Karpas-422 (cell line): ENCODE measurements around the gene ST6GAL1. TPM values are rescaled to one million over a fixed set of nuclear protein-coding genes. Genes with fewer than 3 reads are reported as not detected.
"Not testable (repeated sequence)": the region's sequence is repeated elsewhere in the genome, so short reads cannot be mapped to it uniquely, and the experiment has no call there.

Experiments used
- DNase-seq: peaks from one replicate; pipeline ENCODE4 v3.0.0-alpha.2; 2015
- H2AFZ ChIP-seq: fragments of 200-600 bp; sonication (generic); 2 replicates; pipeline ENCODE4 v1.6.1; 2014; ENCODE audit warnings: antibody characterized with exemption, low read length, mixed read lengths
- H3K27ac ChIP-seq: fragments of 200-600 bp; sonication (generic); 2 replicates; pipeline ENCODE4 v1.5.1; 2014; ENCODE audit warnings: mild to moderate bottlenecking, low read length, moderate library complexity
- H3K27me3 ChIP-seq: fragments of 200-600 bp; sonication (generic); 2 replicates; pipeline ENCODE4 v1.6.1; 2014; ENCODE audit warnings: low read length, mixed read lengths
- H3K36me3 ChIP-seq: fragments of 200-600 bp; sonication (generic); 2 replicates; pipeline ENCODE4 v1.6.1; 2014; ENCODE audit warnings: low read length, mixed read lengths; ENCODE audit not compliant: insufficient read depth
- H3K4me1 ChIP-seq: fragments of 200-600 bp; sonication (generic); 2 replicates; pipeline ENCODE4 v1.6.1; 2014; ENCODE audit warnings: mild to moderate bottlenecking, low read length, mixed read lengths
- H3K4me2 ChIP-seq: fragments of 200-600 bp; sonication (generic); 2 replicates; pipeline ENCODE4 v1.6.1; 2014; ENCODE audit warnings: low read length, low read depth, mild to moderate bottlenecking; ENCODE audit not compliant: poor library complexity, severe bottlenecking
- H3K4me3 ChIP-seq: fragments of 200-600 bp; sonication (generic); 2 replicates; pipeline ENCODE4 v1.5.1; 2014; ENCODE audit warnings: mild to moderate bottlenecking, antibody characterized with exemption, low read length, mixed read lengths
- H3K79me2 ChIP-seq: fragments of 200-600 bp; sonication (generic); 2 replicates; pipeline ENCODE4 v1.6.1; 2014; ENCODE audit warnings: mild to moderate bottlenecking, low read length, mixed read lengths
- H3K9ac ChIP-seq: fragments of 200-600 bp; sonication (generic); 2 replicates; pipeline ENCODE4 v1.6.0; 2014; ENCODE audit warnings: low read length
- H3K9me2 ChIP-seq: fragments of 200-600 bp; sonication (generic), shearing (Covaris generic); replicated peaks from 2 replicates; pipeline ENCODE4 v1.6.0; 2014; ENCODE audit warnings: mild to moderate bottlenecking, low read length, moderate library complexity; ENCODE audit not compliant: insufficient read depth
- H3K9me3 ChIP-seq: fragments of 300-700, 200-600 bp; sonication (generic); 2 replicates; pipeline ENCODE4 v1.6.1; 2014; ENCODE audit warnings: low read length, mixed read lengths
- H4K20me1 ChIP-seq: fragments of 200-600 bp; sonication (generic); 2 replicates; pipeline ENCODE4 v1.6.1; 2014; ENCODE audit warnings: mild to moderate bottlenecking, antibody characterized with exemption, low read length, low read depth; ENCODE audit not compliant: insufficient read depth
- total RNA-seq: library from RNA; depleted of rRNA; stranded (reverse); fragments of >200 nt; shearing (Covaris generic); gene quantifications from 2 replicates; pipeline ENCODE4 v1.2.3, GENCODE V29; 2014; ENCODE audit warnings: low replicate concordance

Gene ST6GAL1
- total RNA-seq, 1 experiment from 2014 or later = 416 TPM

DNA sequence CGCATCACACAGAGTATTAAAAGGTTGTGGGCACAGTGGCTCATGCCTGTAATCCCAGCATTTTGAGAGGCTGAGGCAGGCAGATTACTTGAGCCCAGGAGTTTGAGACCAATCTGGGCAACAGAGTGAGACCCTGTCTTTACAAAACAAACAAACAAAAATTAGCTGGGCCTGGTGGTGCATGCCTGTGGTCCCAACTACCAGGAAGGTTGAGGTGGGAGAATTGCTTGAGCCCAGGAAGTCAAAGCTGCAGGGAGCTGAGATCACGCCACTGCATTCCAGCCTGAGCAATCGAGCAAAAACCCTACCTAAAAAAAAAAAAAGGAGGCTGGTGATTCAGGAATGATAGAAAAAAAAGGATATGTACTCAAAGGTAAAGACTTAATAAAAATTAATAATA is 28.2 kb upstream of the ST6GAL1 start:
- Histone ChIP-seq H3K27ac (no peak overlapping the region), H3K9me2 (no peaks in the 10 kb centered on the region), H3K79me2 (no peaks in the 10 kb centered on the region), H3K36me3 (no peaks in the 10 kb centered on the region), H3K27me3 (no peaks in the 10 kb centered on the region), H3K4me3 (no peak overlapping the region), H2AFZ (no peak overlapping the region), H4K20me1 (no peaks in the 10 kb centered on the region), H3K4me1 (0 out of 2 replicates have a peak, but pooled peaks cover 2% of the 10 kb centered on the region), H3K9ac (no peak overlapping the region), H3K4me2 (no peak overlapping the region), H3K9me3 (no peaks in the 10 kb centered on the region)
- no peak for DNase-seq

DNA sequence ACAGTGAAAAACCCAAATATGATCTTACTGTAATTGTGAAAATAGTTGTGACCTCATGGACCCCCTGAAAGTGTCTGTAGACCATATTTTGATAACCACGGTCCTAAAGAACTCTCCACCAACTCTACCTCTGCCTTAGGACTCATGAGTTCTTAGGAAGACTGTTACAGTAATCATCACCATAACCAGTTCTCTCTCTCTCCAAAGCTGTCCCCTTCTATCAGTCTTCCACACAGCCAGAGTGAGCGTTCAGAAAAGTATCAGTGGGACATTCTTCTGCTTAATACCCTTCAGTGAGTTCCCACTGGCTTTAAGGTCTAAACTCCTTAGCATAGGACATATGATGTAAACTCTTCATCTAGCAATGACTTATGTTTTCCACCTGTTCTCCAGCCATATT is 27.6 kb upstream of the ST6GAL1 start:
- Histone ChIP-seq H3K4me2 (no peak overlapping the region), H4K20me1 (no peaks in the 10 kb centered on the region), H3K9me2 (no peaks in the 10 kb centered on the region), H2AFZ (no peak overlapping the region), H3K36me3 (no peaks in the 10 kb centered on the region), H3K27ac (no peak overlapping the region), H3K27me3 (no peaks in the 10 kb centered on the region), H3K9me3 (no peaks in the 10 kb centered on the region), H3K4me3 (no peak overlapping the region), H3K79me2 (no peaks in the 10 kb centered on the region), H3K4me1 (0 out of 2 replicates have a peak, but pooled peaks cover 2% of the 10 kb centered on the region), H3K9ac (no peak overlapping the region)
- no peak for DNase-seq

DNA sequence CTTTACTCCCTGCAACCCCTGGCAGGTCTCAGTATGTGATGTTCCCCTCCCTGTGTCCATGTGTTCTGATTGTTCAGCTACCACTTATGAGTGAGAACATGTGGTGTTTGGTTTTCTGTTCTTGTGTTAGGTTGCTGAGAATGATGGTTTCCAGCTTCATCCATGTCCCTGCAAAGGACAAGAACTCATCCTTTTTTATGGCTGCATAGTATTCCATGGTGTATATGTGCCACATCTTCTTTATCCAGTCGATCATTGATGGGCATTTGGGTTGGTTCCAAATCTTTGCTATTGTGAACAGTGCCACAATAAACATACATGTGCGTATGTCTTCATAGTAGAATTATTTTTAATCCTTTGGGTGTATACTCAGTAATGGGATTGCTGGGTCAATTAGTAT is 26.6 kb upstream of the ST6GAL1 start:
- H3K4me2 ChIP-seq, DNase-seq, H4K20me1 ChIP-seq, H3K9me3 ChIP-seq, H3K27me3 ChIP-seq, H3K27ac ChIP-seq, H3K9me2 ChIP-seq, H3K79me2 ChIP-seq, H2AFZ ChIP-seq, H3K36me3 ChIP-seq, H3K9ac ChIP-seq, H3K4me3 ChIP-seq, H3K4me1 ChIP-seq: not testable (repeated sequence)

DNA sequence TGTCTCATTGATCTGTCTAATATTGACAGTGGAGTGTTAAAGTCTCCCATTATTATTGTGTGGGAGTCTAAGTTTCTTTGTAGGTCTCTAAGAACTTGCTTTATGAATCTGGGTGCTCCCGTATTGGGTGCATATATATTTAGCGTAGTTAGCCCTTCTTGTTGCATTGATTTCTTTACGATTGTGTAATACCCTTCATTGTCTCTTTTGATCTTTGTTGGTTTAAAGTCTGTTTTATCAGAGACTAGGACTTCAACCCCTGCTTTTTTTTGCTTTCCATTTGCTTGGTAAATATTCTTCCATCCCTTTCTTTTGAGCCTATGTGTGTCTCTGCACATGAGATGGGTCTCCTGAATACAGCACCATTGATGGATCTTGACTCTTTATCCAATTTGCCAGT is 23.3 kb upstream of the ST6GAL1 start:
- not testable (repeated sequence) for H3K36me3 ChIP-seq, H2AFZ ChIP-seq, H3K9me3 ChIP-seq

DNA sequence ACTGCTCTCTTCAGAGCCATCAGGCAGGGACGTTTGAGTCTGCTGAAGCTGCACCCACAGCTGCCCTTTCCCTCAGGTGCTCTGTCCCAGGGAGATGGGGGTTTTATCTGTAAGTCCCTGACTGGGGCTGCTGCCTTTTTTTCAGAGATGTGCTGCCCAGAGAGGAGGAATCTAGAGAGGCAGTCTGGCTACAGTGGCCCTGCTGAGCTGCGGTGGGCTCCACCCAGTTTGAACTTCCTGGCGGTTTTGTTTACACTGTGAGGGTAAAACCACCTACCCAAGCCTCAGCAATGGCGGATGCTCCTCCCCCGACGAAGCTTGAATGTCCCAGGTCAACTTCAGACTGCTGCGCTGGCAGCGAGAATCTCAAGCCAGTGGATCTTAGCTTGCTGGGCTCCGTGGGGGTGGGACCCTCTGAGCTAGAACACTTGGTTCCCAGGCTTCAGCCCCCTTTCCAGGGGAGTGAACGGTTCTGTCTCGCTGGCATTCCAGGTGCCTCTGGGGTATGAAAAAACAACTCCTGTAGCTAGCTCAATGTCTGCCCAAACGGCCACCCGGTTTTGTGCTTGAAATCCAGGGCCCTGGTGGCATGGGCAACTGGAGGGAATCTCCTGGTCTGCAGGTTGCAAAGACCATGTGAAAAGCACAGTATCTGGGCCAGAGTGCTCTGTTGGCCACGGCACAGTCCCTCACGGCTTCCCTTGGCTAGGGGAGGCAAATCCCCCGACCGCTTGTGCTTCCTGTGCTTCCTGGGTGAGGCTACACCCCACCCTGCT is 21.1 kb upstream of the ST6GAL1 start:
- H3K27ac ChIP-seq = no peak overlapping the region
- no peak overlapping the region for H2AFZ ChIP-seq
- no peaks in the 10 kb centered on the region for H3K9me3 ChIP-seq
- H3K4me3 ChIP-seq = no peak overlapping the region
- H3K9ac ChIP-seq = no peak overlapping the region
- no peaks in the 10 kb centered on the region for H3K79me2 ChIP-seq
- H3K4me2 ChIP-seq = no peak overlapping the region
- H4K20me1 ChIP-seq = no peaks in the 10 kb centered on the region
- no peaks in the 10 kb centered on the region for H3K36me3 ChIP-seq
- no peaks in the 10 kb centered on the region for H3K27me3 ChIP-seq
- no peaks in the 10 kb centered on the region for H3K4me1 ChIP-seq
- DNase-seq = no peak
- H3K9me2 ChIP-seq = no peaks in the 10 kb centered on the region

More for the DNA sequence above, 23.3 kb upstream of the ST6GAL1 start:
- not testable (repeated sequence) for H3K27me3 ChIP-seq, H4K20me1 ChIP-seq, H3K9me2 ChIP-seq, H3K9ac ChIP-seq, H3K27ac ChIP-seq, H3K4me2 ChIP-seq, H3K79me2 ChIP-seq, H3K4me3 ChIP-seq, DNase-seq, H3K4me1 ChIP-seq

DNA sequence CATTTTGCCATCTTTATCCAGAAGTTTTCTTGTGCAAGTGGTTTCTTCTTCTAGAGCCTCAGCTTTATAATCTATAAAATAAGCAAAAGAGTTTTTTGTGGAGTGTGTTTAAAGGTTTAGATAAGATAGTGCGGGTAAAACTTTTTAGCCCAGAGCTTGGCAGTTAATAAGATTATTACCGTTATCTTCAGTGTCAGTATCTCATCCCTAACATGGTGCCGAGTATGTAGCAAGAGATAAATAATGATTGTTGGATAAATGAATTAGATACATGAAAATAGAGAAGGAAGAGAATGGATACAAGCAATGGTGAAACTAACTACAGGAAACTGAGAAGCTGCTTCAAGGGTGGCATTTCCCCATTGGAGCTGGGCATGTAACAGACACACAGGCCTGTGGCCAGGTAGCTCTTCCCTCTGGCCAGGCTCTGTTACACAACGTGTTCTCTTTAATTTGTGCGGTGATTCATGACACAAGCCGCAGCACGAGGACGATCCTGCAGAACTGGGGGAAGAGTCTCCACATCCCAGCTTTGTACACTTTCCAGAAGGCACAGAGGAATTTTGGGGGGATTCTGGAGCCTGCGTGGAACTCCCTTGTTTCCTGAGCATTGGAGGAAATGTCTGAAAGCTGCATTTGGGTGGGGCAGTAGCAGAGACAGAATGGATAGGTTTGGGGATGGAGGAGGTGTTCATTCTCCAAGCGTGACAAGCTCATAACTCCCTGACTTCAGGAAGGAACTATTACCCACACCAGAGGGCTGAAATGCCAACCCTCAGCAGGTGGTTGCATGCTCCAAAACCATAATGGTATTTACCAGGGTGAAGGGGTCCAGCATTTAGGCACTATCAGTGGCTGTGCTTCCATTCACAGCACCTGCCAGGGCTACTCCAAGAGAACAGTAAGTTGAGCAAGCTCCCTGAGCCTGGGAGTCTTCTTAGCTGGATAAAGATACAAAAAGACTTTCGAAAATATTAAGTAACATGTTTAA is 14.2 kb upstream of the ST6GAL1 start:
- Histone ChIP-seq H3K36me3 (no peaks in the 10 kb centered on the region), H3K4me1 (no peaks in the 10 kb centered on the region), H3K9me2 (no peaks in the 10 kb centered on the region), H3K9ac (no peak overlapping the region), H3K4me3 (no peak overlapping the region), H2AFZ (no peak overlapping the region), H3K27me3 (no peaks in the 10 kb centered on the region), H3K79me2 (no peaks in the 10 kb centered on the region), H3K9me3 (no peaks in the 10 kb centered on the region), H3K27ac (no peak overlapping the region), H4K20me1 (no peaks in the 10 kb centered on the region), H3K4me2 (no peak overlapping the region)
- DNase-seq = peak; percentile 37

DNA sequence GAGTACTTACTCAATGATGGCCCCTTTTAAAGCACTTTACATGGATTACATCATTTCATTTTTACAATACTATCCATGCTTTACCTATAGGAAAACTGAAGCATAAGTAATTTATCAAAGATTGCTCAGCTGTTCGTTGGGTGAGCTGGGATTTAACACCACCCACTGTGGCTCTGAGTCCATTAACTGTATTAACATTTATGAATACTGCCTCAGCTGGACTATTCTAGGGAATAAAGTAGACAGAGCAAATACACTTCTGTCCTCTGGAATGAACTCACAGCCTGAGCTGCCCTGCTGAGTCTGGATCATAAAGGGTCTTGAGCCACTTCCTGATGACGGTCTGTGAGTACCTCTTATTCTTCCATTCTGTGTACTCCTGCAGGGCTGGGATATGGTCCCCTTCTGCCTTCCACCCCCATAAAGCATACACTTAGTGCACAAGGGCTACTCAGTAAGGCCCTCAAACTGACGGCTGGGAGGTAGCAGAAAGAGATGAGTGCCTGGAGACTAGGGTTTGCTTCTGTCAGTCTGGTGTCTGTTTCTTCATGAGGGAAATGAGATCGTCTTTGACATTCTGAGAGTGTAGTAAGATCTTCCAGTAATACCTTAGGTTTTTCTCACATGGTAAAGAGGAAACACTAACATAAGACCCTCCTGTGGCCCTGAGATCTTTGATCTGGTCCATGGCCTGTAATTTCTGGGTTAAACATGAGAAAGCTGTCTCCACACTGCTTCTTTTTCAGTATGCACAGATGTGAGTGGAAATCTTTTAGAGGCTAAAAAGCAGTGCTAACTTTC is 12.6 kb upstream of the ST6GAL1 start:
- H3K4me3 ChIP-seq = no peak overlapping the region
- no peaks in the 10 kb centered on the region for H4K20me1 ChIP-seq
- H3K9me2 ChIP-seq = no peaks in the 10 kb centered on the region
- no peak overlapping the region for H3K27ac ChIP-seq
- H3K9ac ChIP-seq = no peak overlapping the region
- no peaks in the 10 kb centered on the region for H3K79me2 ChIP-seq
- H3K4me1 ChIP-seq = no peaks in the 10 kb centered on the region
- H2AFZ ChIP-seq = no peak overlapping the region
- no peak for DNase-seq
- no peaks in the 10 kb centered on the region for H3K36me3 ChIP-seq
- H3K27me3 ChIP-seq = no peaks in the 10 kb centered on the region
- H3K9me3 ChIP-seq = no peaks in the 10 kb centered on the region
- no peak overlapping the region for H3K4me2 ChIP-seq

DNA sequence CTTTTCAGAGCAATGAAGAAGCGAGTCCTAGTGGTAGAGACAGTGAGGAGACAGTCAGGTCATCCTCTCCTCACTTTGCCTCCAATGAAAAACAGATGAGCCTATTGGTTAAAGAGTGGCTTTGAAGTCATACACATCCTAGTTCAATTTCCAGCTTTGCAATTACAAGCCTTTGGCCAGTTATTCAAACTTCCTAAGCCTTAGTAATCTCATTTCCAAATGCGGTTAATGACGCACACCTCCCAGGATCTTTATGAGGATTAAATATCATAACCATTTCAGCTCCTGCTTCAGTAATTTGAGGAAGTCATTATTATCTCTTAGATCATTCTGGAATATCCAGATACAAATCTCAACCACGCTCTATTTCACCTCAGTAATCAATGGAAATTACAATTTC is 10.0 kb upstream of the ST6GAL1 start:
- Histone ChIP-seq H4K20me1 (no peaks in the 10 kb centered on the region), H3K36me3 (no peaks in the 10 kb centered on the region)

More for the DNA sequence above, 10.0 kb upstream of the ST6GAL1 start:
- Histone ChIP-seq H3K4me1 (no peaks in the 10 kb centered on the region), H3K9ac (no peak overlapping the region), H3K9me2 (no peaks in the 10 kb centered on the region), H3K4me2 (no peak overlapping the region), H2AFZ (no peak overlapping the region), H3K9me3 (no peaks in the 10 kb centered on the region), H3K79me2 (no peaks in the 10 kb centered on the region), H3K4me3 (no peak overlapping the region), H3K27me3 (no peaks in the 10 kb centered on the region), H3K27ac (no peak overlapping the region)
- DNase-seq = no peak
